ENCODE results near the gene BMS1.

Gene BMS1

GRCh38 chr10:42753507-42754154 lies 29.0 kb upstream of the BMS1 start:
- peak overlapping the region; percentile 86 for H3K4me3 ChIP-seq
- TF ChIP-seq CTCF (IDR thresholded peaks at IDR 0.05), result no peak
- peak overlapping the region; percentile 6 to 81 for H3K27ac ChIP-seq
- DNase-seq (ENCODE audit: low spot score), result no peak

- no peak for TF ChIP-seq CTCF (IDR thresholded peaks at IDR 0.05)
- H3K27ac ChIP-seq, result peak overlapping the region; percentile 6 to 81
- no peak for DNase-seq (ENCODE audit: low spot score)
- peak overlapping the region; percentile 86 for H3K4me3 ChIP-seq
These were observed 28.2 kb upstream of the BMS1 start for GRCh38 chr10:42754155-42755027.

GRCh38 chr10:42755028-42755451 lies 27.6 kb upstream of the BMS1 start:
- peak overlapping the region; percentile 86 for H3K4me3 ChIP-seq
- TF ChIP-seq CTCF (IDR thresholded peaks at IDR 0.05), result peak; percentile 12
- DNase-seq (ENCODE audit: low spot score), result no peak
- H3K27ac ChIP-seq, result peak overlapping the region; percentile 6 to 81

GRCh38 chr10:42755556-42756093 lies 27.0 kb upstream of the BMS1 start:
- H3K27ac ChIP-seq, result peak overlapping the region in 1 of 2 donors; percentile 81
- peak overlapping the region; percentile 86 for H3K4me3 ChIP-seq
- DNase-seq (ENCODE audit: low spot score), result no peak
- TF ChIP-seq CTCF (IDR thresholded peaks at IDR 0.05), result no peak

- no peak for TF ChIP-seq CTCF (IDR thresholded peaks at IDR 0.05)
- no peak for DNase-seq (ENCODE audit: low spot score)
- Histone ChIP-seq H3K4me3 (no peak overlapping the region), H3K27ac (no peak overlapping the region)
These were observed 14.7 kb upstream of the BMS1 start for GRCh38 chr10:42767906-42768305.

- Histone ChIP-seq H3K27ac (no peak overlapping the region), H3K4me3 (no peak overlapping the region)
- no peak for DNase-seq (ENCODE audit: low spot score)
- no peak for TF ChIP-seq CTCF (IDR thresholded peaks at IDR 0.05)
These were observed 13.9 kb upstream of the BMS1 start for GRCh38 chr10:42768581-42769152.

Measured in coronary artery (tissue), 2 donors.